Activated naive CD8-positive, alpha-beta T cell treated with anti-CD3 and anti-CD28 coated beads for 36 hours (primary cell): Measurements from ENCODE around the gene MTG2. TPM values are rescaled to one million over a fixed set of nuclear protein-coding genes. Genes with fewer than 3 reads are reported as not detected.

Experiments used
- DNase-seq: peaks from one replicate; pipeline ENCODE4 v3.0.0; 2021
- H3K27ac Mint-ChIP-seq: one replicate; pipeline ENCODE4 v1.8.0; 2022; ENCODE audit warnings: mild to moderate bottlenecking, moderate library complexity, mixed read lengths
- H3K27me3 Mint-ChIP-seq: one replicate; pipeline ENCODE4 v1.8.0; 2022; ENCODE audit warnings: mild to moderate bottlenecking, mixed read lengths
- H3K36me3 Mint-ChIP-seq: one replicate; pipeline ENCODE4 v1.8.0; 2021; ENCODE audit warnings: mild to moderate bottlenecking, mixed read lengths
- H3K4me1 Mint-ChIP-seq: one replicate; pipeline ENCODE4 v1.8.0; 2021; ENCODE audit warnings: mixed read lengths
- H3K4me3 Mint-ChIP-seq: one replicate; pipeline ENCODE4 v1.8.0; 2022; ENCODE audit warnings: mild to moderate bottlenecking, moderate library complexity, mixed read lengths
- H3K9me3 Mint-ChIP-seq: one replicate; pipeline ENCODE4 v1.8.0; 2022; ENCODE audit warnings: mixed read lengths
- total RNA-seq, 2 experiments: library from RNA; stranded (reverse); gene quantifications; one replicate each; pipeline ENCODE4 v1.2.3, GENCODE V29; 2021

The MTG2 gene
- total RNA-seq, 2 experiments from 2014 or later, result 36.1 to 39.9 TPM

DNA sequence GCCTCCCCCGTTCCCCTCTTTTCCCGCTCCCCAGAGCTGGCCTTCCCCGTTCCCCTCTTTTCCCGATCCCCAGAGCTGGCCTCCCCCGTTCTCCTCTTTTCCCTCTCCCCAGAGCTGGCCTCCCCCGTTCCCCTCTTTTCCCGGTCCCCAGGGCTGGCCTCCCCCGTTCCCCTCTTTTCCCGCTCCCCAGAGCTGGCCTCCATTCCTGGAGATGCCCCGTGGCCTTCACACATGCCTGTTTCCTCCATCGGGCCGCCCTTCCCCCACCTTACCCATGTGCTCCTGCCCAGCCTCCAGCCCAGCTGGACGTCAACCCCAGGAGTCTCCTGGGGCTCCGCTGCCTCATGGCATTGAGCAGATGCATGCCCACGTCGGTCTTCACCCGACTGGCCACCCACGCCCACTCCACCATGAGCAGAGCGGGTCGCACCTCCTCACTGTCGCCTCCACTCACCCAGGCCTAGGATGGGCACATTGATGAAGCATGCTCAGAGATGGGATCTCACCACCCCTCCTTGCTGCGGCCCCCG is 30.9 kb upstream of the MTG2 start:
- peaks cover 5% of the 10 kb centered on the region for H3K9me3 Mint-ChIP-seq
- H3K27me3 Mint-ChIP-seq, result no peaks in the 10 kb centered on the region
- peaks cover 18% of the 10 kb centered on the region for H3K4me1 Mint-ChIP-seq
- no peak for DNase-seq
- peaks cover 31% of the 10 kb centered on the region for H3K36me3 Mint-ChIP-seq
- H3K27ac Mint-ChIP-seq, result no peak overlapping the region
- H3K4me3 Mint-ChIP-seq, result no peak overlapping the region

DNA sequence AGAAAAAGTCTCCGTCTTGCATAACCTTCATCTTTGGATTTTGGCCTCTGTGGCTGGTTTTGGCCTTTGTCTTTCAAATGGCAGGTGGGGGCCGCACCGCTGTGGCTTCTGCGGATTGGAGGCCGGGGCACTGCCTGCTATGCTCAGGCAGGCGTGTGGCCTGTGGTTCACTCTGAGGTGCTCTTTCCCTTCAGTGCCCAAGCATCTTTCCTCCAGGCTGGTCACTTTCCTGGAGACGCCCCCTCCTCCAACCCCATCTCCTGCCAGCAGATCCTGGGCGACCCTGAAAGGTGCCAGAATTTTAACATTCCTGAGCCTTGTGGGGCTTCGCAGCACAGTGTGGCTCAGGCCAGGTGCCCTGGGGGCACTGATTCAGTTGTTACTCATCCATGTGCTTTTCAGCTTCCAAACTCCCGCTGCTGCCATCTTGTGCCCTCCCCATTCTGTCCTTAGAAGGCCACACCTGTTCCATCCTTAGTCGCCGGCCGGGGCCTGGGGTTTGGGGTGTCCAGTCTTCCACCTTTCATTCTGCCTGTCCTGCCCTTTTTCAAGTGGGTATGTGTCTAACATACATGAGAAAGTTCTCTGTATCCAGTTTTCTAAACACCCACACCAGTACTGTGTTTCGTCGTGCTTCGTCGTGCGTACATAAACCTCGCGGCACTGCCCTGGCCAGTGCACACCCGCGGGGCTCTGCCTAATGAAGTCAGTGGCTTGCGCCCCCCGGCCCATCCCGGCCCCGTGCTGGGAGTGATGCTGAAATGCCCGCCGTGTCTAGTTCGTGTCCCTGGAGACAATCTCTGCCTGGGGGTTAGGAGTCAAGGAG is 27.2 kb upstream of the MTG2 start:
- H3K4me1 Mint-ChIP-seq, result peaks cover 18% of the 10 kb centered on the region
- H3K36me3 Mint-ChIP-seq, result peaks cover 38% of the 10 kb centered on the region
- no peak overlapping the region for H3K4me3 Mint-ChIP-seq
- no peaks in the 10 kb centered on the region for H3K27me3 Mint-ChIP-seq
- peaks cover 5% of the 10 kb centered on the region for H3K9me3 Mint-ChIP-seq
- DNase-seq, result no peak
- no peak overlapping the region for H3K27ac Mint-ChIP-seq

DNA sequence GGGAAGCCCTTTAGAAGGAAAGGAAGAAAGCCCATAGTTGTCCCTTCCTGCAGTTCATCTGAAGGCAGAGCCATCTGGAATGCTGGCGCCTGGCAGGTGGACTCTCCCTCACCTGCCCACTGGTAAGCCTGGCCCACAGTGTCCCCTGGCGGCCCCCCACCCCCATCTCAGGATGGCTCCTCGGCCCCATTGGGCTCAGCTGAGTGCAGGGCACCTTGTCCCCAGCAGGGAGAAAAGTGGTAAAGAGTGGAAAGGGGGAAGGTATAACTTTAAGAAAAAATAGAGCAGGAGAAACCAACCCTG is 26.6 kb upstream of the MTG2 start:
- Mint-ChIP-seq H3K36me3 (peaks cover 38% of the 10 kb centered on the region), H3K27ac (no peak overlapping the region), H3K4me1 (peaks cover 19% of the 10 kb centered on the region), H3K27me3 (no peaks in the 10 kb centered on the region), H3K4me3 (no peak overlapping the region), H3K9me3 (peaks cover 5% of the 10 kb centered on the region)
- no peak for DNase-seq

DNA sequence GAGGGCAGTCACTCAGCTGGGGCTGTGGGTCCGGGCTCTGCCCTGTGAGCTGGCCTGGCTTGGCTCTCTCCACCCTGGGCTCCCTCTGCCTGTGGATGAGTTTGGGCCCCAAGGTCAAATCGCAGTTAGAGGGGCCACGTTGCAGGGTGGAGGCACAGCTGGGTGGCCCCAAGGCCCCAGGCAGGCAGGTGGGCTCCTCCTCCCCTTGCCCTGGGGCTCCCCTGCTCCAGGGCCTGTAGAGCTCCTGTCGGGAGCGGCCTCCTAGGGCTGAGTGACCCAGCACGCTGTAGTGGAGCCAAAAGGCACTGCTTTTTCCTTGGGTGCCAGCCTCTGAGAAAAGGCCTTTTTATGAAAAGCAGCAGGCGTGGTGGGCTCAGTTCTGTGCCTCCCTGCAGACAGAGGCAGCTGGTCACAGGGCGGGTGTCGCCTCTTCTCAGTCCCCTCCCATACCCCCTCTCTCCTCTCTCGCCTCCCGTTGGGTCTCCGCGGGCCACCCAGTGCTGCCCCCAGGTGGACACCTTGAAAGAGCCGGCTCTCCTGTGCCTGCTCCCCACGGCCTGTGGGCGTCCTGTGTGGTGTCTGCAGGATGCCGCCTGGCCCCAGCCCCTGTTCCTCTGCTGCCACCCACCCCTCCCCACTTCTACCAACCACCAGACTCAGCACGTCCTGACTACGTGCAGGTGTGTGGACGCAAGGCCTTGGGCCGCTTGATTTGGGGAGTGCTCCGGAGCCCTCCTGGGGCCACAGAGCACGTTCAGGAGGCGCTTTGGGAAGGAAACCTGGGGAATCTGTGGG is 26.0 kb upstream of the MTG2 start:
- Mint-ChIP-seq H3K4me3 (no peak overlapping the region), H3K27me3 (no peaks in the 10 kb centered on the region), H3K4me1 (peaks cover 19% of the 10 kb centered on the region), H3K9me3 (peaks cover 5% of the 10 kb centered on the region), H3K36me3 (peaks cover 35% of the 10 kb centered on the region), H3K27ac (no peak overlapping the region)
- peak; percentile 80 for DNase-seq

DNA sequence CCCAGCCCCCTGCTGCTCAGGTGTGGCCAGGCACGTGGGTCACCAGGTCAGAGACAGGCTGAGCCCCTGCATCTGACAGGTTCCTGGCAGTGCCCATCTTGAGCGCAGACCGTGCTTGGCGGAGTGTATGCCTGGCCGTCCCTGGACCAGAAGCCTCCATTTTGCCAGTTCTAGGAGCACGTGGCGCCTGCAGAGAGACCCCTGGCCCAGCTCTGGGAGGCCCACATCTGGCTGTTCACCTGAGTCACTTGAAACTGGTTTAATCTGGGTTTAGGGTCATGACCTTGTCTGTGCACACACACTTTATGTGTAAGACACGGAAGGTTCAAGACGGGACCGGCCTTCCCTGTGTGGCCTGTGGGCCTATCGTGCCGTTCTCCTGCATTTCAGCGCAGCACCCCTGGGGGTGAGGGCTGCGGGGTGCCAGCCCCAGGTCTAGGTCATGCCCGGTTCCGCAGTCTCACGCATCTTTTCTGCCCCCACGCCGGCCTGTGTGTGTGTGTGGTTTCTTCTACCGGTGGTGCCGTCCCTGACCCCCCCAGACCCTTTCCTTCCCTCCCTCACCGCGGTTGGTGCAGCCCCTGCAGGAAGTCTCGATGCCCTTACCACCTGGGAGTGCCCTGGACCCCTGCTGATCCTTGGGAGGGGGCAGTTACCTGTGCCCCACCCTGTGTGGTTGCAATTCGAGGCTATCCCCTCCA is 25.3 kb upstream of the MTG2 start:
- peaks cover 3% of the 10 kb centered on the region for H3K9me3 Mint-ChIP-seq
- no peak for DNase-seq
- H3K4me3 Mint-ChIP-seq, result no peak overlapping the region
- H3K27me3 Mint-ChIP-seq, result no peaks in the 10 kb centered on the region
- no peak overlapping the region for H3K27ac Mint-ChIP-seq
- H3K4me1 Mint-ChIP-seq, result peaks cover 19% of the 10 kb centered on the region
- peaks cover 28% of the 10 kb centered on the region for H3K36me3 Mint-ChIP-seq

DNA sequence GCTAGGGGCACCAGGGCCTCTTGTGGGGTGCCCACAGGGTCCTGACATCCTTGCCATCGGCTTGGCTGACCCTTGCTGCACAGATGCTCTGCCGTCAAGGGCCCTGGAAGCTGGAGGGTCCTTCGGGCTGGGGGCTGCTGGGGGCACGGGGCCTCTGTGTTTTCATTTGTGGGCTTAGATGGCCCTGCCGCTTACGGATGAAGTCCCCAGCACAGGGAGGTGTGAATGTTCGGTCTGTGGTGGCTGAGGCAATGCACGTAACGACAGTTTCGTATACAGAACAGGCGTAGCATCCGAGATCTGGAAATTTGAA is 24.8 kb upstream of the MTG2 start:
- H3K4me1 Mint-ChIP-seq, result peaks cover 19% of the 10 kb centered on the region
- no peak overlapping the region for H3K27ac Mint-ChIP-seq
- no peak overlapping the region for H3K4me3 Mint-ChIP-seq
- H3K27me3 Mint-ChIP-seq, result no peaks in the 10 kb centered on the region
- H3K36me3 Mint-ChIP-seq, result peaks cover 23% of the 10 kb centered on the region
- no peak for DNase-seq
- H3K9me3 Mint-ChIP-seq, result no peaks in the 10 kb centered on the region

DNA sequence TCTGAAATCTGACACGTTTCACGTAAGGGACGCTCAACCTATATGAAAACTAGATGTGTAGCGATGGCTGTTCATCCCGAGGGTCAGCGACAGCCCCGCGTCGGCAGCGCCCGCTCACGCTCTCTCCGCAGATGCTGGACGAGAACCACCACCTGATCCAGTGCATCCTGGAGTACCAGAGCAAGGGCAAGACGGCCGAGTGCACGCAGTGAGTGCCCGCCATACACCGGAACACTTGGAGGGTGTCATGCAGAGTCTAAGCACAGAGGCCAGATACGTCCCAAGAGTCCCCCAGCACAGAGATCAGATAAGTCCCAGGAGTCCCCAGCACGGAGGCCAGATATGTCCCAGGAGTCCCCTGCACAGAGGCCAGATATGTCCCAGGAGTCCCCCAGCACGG is 24.3 kb upstream of the MTG2 start:
- peaks cover 18% of the 10 kb centered on the region for H3K36me3 Mint-ChIP-seq
- H3K27ac Mint-ChIP-seq, result no peak overlapping the region
- no peak for DNase-seq
- H3K4me3 Mint-ChIP-seq, result no peak overlapping the region
- no peaks in the 10 kb centered on the region for H3K27me3 Mint-ChIP-seq
- no peaks in the 10 kb centered on the region for H3K9me3 Mint-ChIP-seq
- H3K4me1 Mint-ChIP-seq, result peaks cover 19% of the 10 kb centered on the region

DNA sequence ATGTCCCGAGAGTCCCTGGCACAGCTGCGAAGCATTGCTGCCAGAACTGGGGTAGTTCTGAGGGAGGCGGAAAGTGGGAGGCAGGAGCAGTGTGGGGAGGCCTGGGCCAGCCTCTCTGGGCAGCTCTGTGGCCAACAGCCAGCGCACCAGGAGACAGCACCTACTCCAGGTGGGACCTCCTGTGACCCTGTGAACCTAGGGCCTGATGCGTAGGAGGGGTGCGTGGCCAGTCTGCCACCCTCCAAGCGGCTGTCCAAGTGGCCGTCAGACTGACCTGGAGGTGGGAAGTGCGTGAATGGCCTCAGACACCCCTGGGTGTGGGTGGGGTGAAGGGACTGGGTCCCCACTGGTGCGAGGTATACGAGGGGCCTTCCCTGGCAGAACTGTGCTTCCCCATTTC is 23.8 kb upstream of the MTG2 start:
- no peak overlapping the region for H3K27ac Mint-ChIP-seq
- peaks cover 19% of the 10 kb centered on the region for H3K4me1 Mint-ChIP-seq
- H3K27me3 Mint-ChIP-seq, result no peaks in the 10 kb centered on the region
- H3K36me3 Mint-ChIP-seq, result peaks cover 13% of the 10 kb centered on the region
- no peak overlapping the region for H3K4me3 Mint-ChIP-seq
- H3K9me3 Mint-ChIP-seq, result no peaks in the 10 kb centered on the region
- no peak for DNase-seq

DNA sequence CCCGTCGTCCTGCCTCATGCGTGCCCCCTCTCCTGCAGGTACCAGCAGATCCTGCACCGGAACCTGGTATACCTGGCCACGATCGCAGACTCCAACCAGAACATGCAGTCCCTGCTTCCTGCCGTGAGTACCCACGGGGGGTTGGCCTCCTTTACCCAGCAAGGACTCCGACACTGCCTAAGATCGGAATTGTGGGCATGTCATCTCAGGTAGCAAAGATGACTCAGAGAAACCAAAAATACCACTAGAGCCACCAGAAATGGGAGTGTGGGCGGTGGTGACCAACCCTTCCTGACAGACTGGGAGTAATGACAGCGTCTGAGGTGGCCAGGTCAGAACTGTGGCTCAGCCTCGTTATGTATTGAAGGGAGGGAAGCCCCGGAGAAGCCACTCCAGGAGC is 23.0 kb upstream of the MTG2 start:
- H3K27ac Mint-ChIP-seq, result peak overlapping the region; percentile 43
- no peaks in the 10 kb centered on the region for H3K27me3 Mint-ChIP-seq
- H3K9me3 Mint-ChIP-seq, result no peaks in the 10 kb centered on the region
- peak; percentile 67 for DNase-seq
- peak overlapping the region; percentile 32 for H3K4me3 Mint-ChIP-seq
- peaks cover 10% of the 10 kb centered on the region for H3K36me3 Mint-ChIP-seq
- H3K4me1 Mint-ChIP-seq, result peaks cover 19% of the 10 kb centered on the region

DNA sequence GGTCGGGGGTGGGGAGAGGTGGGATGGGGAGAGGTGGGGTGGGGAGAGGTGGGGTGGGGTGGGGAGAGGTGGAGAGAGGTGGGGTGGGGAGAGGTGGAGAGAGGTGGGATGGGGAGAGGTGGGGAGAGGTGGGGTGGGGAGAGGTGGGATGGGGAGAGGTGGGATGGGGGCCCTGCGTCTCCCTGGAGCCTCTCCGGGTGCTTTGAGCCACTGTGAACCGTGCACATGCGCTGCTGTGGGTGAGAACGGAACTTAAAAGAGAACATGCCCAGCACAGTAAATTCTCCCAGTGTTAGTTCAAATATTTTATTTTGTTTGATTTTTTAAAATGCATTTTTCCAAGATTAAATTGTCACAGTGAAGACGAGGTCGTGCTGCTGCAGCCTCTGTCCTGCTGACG is 22.6 kb upstream of the MTG2 start:
- no peak for DNase-seq
- H3K4me3 Mint-ChIP-seq, result no peak overlapping the region
- peaks cover 19% of the 10 kb centered on the region for H3K4me1 Mint-ChIP-seq
- no peaks in the 10 kb centered on the region for H3K9me3 Mint-ChIP-seq
- no peaks in the 10 kb centered on the region for H3K27me3 Mint-ChIP-seq
- H3K36me3 Mint-ChIP-seq, result peaks cover 10% of the 10 kb centered on the region
- H3K27ac Mint-ChIP-seq, result no peak overlapping the region

DNA sequence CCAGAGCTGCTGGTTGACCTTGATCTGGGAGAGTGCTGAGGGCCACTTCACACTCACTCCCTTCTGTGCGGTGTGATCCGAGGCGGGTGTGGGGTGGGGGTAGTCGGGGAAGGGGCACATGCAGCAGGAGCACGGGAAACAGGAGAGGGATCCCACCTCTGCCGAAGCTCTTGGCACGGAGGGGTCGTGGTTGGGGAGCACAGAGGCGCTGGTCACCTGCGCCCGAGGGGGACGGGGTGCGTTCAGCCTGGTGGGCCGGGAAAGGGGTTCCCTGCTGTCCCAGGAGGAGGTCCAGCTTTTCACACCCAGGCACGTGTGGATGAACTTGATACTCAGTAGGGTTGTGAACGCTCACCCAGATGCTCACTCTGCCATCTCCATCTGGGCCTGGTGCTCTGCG is 22.0 kb upstream of the MTG2 start:
- Mint-ChIP-seq H3K9me3 (no peaks in the 10 kb centered on the region), H3K36me3 (peaks cover 12% of the 10 kb centered on the region), H3K4me1 (peaks cover 17% of the 10 kb centered on the region), H3K27me3 (no peaks in the 10 kb centered on the region), H3K4me3 (no peak overlapping the region), H3K27ac (no peak overlapping the region)
- DNase-seq, result no peak

DNA sequence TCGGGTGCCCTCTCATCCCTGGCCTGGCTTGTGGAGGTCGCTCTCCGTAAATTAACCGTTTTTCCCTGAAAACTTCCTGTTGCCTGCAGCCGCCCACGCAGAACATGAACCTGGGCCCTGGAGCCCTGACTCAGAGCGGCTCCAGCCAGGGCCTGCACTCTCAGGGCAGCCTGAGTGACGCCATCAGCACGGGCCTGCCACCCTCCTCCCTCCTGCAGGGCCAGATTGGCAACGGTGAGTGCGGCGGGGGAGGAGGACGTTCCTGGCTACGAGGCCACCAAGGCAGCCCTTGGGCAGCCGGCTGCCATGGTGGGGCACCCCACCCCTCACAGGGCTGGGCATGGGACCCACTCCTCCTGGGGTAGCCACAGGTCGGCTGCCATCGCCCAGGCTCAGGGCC is 21.5 kb upstream of the MTG2 start:
- Mint-ChIP-seq H3K27ac (no peak overlapping the region), H3K27me3 (no peaks in the 10 kb centered on the region), H3K9me3 (no peaks in the 10 kb centered on the region), H3K4me1 (peaks cover 16% of the 10 kb centered on the region), H3K36me3 (peaks cover 12% of the 10 kb centered on the region), H3K4me3 (no peak overlapping the region)
- DNase-seq, result no peak

DNA sequence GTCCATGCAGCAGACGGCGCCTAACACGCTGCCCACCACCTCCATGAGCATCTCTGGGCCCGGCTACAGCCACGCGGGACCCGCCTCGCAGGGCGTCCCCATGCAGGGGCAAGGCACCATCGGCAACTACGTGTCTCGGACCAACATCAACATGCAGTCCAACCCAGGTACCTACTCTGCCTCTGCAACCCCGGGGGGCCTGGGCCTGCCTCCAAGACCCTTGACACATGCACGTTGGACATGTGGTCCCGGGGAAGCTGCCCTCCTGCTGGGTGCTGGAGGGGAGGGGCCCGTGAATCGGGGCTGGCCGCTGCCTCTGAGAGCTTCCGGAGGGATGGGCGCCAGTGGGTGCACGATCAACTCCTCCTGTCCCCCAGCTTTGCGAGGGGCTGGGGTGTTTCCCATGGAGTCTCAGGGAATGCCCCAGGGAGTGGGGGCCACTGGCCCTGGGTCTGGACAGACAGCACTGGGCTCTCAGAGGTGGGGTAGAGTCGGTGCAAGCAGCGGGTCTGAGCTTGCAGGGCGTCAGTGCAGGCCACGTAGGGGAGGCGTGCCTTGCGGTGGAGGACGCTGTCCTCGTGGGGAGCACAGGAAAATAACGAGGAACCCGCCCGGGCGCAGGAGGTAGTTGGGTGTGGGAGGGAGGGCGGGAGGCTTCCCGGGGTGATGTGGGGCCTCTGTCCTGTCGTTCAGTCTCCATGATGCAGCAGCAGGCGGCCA is 19.9 kb upstream of the MTG2 start:
- Mint-ChIP-seq H3K27ac (no peak overlapping the region), H3K27me3 (no peaks in the 10 kb centered on the region), H3K36me3 (peaks cover 12% of the 10 kb centered on the region), H3K9me3 (no peaks in the 10 kb centered on the region), H3K4me3 (no peak overlapping the region), H3K4me1 (peaks cover 11% of the 10 kb centered on the region)
- no peak for DNase-seq

DNA sequence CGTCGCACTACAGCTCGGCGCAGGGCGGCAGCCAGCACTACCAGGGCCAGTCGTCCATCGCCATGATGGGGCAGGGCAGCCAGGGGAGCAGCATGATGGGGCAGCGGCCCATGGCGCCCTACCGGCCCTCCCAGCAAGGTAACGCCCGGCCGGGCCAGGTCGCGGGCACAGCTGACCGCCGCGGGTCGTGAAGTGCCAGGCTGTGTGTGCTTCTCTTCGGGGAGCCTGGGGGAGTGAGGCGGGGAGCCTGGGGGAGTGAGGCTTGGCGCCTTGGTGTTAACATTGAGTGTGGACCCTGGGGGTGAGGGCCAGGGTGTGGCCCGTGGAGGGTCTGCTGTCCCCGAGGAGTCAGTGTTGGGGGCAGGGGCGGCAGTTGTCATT is 19.4 kb upstream of the MTG2 start:
- peaks cover 11% of the 10 kb centered on the region for H3K4me1 Mint-ChIP-seq
- no peaks in the 10 kb centered on the region for H3K9me3 Mint-ChIP-seq
- DNase-seq, result no peak
- H3K4me3 Mint-ChIP-seq, result no peak overlapping the region
- H3K36me3 Mint-ChIP-seq, result peaks cover 15% of the 10 kb centered on the region
- H3K27ac Mint-ChIP-seq, result no peak overlapping the region
- no peaks in the 10 kb centered on the region for H3K27me3 Mint-ChIP-seq
